Upper lobe of left lung (tissue), 6 donors: ENCODE results near the gene SCAMP3. TPM values are rescaled to one million over a fixed set of nuclear protein-coding genes. Genes with fewer than 3 reads are reported as not detected.
A peak's percentile ranks its signal among the peaks of the same experiment; 100 is the strongest.

Source experiments
- ATAC-seq, 2 donors: fragments of 200-7000 bp; cut with Tn5 transposase; one replicate each; pipeline ENCODE4 v1.9.1; 2022; ENCODE audit warnings: mild to moderate bottlenecking in 2 of 2, moderate library complexity in 2 of 2; ENCODE audit not compliant: low FRiP score in 2 of 2
- DNase-seq, 2 donors: peaks; one replicate each; pipeline ENCODE4 v3.0.0-alpha.2; 2019 to 2020
- H3K27ac ChIP-seq, 4 donors: fragments of 200-600 bp; sonication (generic); one replicate each; pipeline ENCODE4 v1.5.1; 2016 to 2019
- H3K27me3 ChIP-seq, 4 donors: fragments of 200-600 bp; sonication (generic); one replicate each; pipeline ENCODE4 v1.5.1; 2017 to 2019
- H3K36me3 ChIP-seq, 4 donors: fragments of 200-600 bp; sonication (generic); one replicate each; pipeline ENCODE4 v1.5.1; 2016 to 2019
- H3K4me1 ChIP-seq, 4 donors: fragments of 200-600 bp; sonication (generic); one replicate each; pipeline ENCODE4 v1.5.1; 2018 to 2019
- H3K4me3 ChIP-seq, 4 donors: fragments of 200-600 bp; sonication (generic); one replicate each; pipeline ENCODE4 v1.5.1; 2017 to 2019; ENCODE audit warnings: mild to moderate bottlenecking in 2 of 4, moderate library complexity in 1 of 4
- H3K9me3 ChIP-seq, 4 donors: fragments of 200-600 bp; sonication (generic); one replicate each; pipeline ENCODE4 v1.5.1; 2018 to 2019
- EP300 ChIP-seq, 4 donors: sonication (generic); formaldehyde crosslinking; IDR thresholded peaks; one replicate each; pipeline ENCODE4 v1.5.1; 2017; ENCODE audit warnings: antibody characterized with exemption in 4 of 4, control low read depth in 2 of 4
- POLR2A ChIP-seq, 4 donors: fragments of 450-650 bp; IDR thresholded peaks; one replicate each; pipeline ENCODE4 v1.5.1; 2016 to 2017; ENCODE audit warnings: antibody characterized with exemption in 4 of 4, mild to moderate bottlenecking in 2 of 4
- POLR2AphosphoS5 ChIP-seq, 2 donors: sonication (generic); formaldehyde crosslinking; IDR thresholded peaks; one replicate each; pipeline ENCODE4 v1.5.1; 2017; ENCODE audit warnings: antibody characterized with exemption in 2 of 2
- WGBS, 2 donors: methylation state at CpG; one replicate each; pipeline ENCODE4 v1.1.5; 2017 to 2018; 5-methylcytosine and 5-hydroxymethylcytosine counted together
- total RNA-seq, 6 donors: library from RNA; depleted of rRNA in 4 of 6; stranded (reverse); fragments of >200 nt in 4 of 6; gene quantifications; one replicate each; pipeline versions ENCODE4 v1.1.0 to v1.2.1, GENCODE V29; 2016 to 2021
- TF ChIP-seq, protein P1 (sequence below), 6 experiments: fragments of 450-650 bp in 4 of 6; fragments of 200-600 bp in 2 of 6; sonication (generic) in 2 of 6; IDR thresholded peaks; one replicate each; pipeline ENCODE4 v1.5.1; 2016 to 2019; ENCODE audit warnings: antibody characterized with exemption in 6 of 6
- donor health status: DM: no; HTN: no; CAD: no; lungs with moderate emphysema.
- donor health status: DM: no; HTN: yes; CAD: no; lungs with severe emphysema.

SCAMP3 gene
- total RNA-seq, 6 donors from 2014 or later = 61.5 to 96.1 (median 70.4) TPM

DNA sequence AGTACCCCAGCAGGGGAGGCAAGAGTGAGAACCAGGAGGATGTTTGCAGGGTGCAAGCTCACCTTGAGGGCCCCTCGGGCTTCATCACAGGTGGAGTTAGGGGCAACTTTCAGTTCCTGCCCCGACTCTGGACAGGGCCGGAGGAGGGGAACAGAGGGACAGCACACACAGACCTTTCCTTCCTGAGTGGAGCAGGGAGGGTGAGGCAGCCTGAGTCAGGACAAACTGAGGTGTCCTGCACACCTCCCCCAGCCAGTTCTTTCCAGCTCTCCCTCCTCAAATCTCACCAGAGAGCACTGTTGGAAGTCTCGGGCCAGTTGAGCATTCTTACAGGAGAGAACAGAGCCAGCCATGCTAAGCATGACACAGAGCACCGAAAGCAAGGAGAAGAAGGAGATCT, 8.4 kb downstream of the SCAMP3 start:
- Histone ChIP-seq H3K4me3 (peak overlapping the region in 2 of 4 donors; percentile 61 to 78), H3K27me3 (no peaks in the 10 kb centered on the region), H3K36me3 (peaks cover 0 to 22% (median 6%) of the 10 kb centered on the region in 4 donors), H3K27ac (peak overlapping the region in 3 of 4 donors; percentile 95 to 97 (median 96)), H3K9me3 (no peaks in the 10 kb centered on the region), H3K4me1 (peaks cover 29 to 39% (median 33%) of the 10 kb centered on the region in 4 donors)
- DNase-seq (no peak), ATAC-seq (no peak)
- TF ChIP-seq, protein P1, sequence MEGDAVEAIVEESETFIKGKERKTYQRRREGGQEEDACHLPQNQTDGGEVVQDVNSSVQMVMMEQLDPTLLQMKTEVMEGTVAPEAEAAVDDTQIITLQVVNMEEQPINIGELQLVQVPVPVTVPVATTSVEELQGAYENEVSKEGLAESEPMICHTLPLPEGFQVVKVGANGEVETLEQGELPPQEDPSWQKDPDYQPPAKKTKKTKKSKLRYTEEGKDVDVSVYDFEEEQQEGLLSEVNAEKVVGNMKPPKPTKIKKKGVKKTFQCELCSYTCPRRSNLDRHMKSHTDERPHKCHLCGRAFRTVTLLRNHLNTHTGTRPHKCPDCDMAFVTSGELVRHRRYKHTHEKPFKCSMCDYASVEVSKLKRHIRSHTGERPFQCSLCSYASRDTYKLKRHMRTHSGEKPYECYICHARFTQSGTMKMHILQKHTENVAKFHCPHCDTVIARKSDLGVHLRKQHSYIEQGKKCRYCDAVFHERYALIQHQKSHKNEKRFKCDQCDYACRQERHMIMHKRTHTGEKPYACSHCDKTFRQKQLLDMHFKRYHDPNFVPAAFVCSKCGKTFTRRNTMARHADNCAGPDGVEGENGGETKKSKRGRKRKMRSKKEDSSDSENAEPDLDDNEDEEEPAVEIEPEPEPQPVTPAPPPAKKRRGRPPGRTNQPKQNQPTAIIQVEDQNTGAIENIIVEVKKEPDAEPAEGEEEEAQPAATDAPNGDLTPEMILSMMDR (IDR thresholded peaks at IDR 0.05) = no peak
- TF ChIP-seq EP300 (IDR thresholded peaks at IDR 0.05) = no peak
- TF ChIP-seq POLR2A (IDR thresholded peaks at IDR 0.05) = no peak
- no peak for TF ChIP-seq POLR2AphosphoS5 (IDR thresholded peaks at IDR 0.05)
- 62 to 66% methylated on average over 5 of the region's 5 CpGs for WGBS, 2 donors

DNA sequence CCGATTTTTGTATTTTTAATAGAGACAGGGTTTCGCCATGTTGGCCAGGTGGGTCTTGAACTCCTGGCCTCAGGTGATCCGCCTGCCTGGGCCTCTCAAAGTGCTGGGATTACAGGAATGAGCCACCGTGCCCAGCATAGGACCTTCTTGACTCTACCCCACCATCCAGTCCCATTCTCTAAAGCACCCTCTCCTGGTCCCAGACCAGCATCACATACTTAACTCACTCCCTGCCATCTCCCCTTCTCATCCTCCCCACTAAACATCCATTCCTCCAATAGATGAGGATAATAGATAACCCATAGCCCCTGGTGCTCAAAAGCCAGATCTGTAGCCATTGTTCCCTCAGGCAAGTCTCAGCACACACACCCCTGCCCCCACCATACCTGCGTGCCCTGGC, 9.0 kb downstream of the SCAMP3 start:
- no peaks in the 10 kb centered on the region for H3K9me3 ChIP-seq
- peaks cover 29 to 39% (median 33%) of the 10 kb centered on the region in 4 donors for H3K4me1 ChIP-seq
- H3K27ac ChIP-seq = no peak overlapping the region
- no peaks in the 10 kb centered on the region for H3K27me3 ChIP-seq
- ATAC-seq (no peak), DNase-seq (no peak)
- H3K4me3 ChIP-seq = no peak overlapping the region
- WGBS, 2 donors = 85 to 91% methylated on average over 5 of the region's 5 CpGs
- peaks cover 0 to 19% (median 3%) of the 10 kb centered on the region in 4 donors for H3K36me3 ChIP-seq
- no peak for TF ChIP-seq POLR2AphosphoS5 (IDR thresholded peaks at IDR 0.05)
- no peak for TF ChIP-seq EP300 (IDR thresholded peaks at IDR 0.05)
- no peak for TF ChIP-seq POLR2A (IDR thresholded peaks at IDR 0.05)
- TF ChIP-seq, protein P1 (IDR thresholded peaks at IDR 0.05) = no peak

DNA sequence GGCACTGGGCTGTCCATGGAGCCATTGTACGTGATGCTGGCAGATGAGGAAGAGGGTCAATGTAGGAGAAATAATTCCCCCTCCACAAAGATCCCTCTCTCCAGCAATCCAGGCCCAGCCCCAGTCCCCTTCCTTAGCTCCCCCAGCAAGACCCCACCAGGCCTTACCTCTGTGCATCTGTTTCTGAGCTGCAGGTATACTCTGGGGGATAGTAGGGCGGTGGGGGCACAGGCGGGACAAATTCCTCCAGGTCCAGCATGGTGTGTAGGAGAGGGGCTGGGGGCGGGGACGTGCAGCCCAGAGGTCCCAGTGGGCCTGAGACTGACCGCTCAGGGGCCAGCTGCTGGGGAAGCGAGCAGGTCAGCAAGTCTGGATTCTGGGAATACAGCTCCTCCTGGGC, 10.6 kb downstream of the SCAMP3 start:
- no peaks in the 10 kb centered on the region for H3K9me3 ChIP-seq
- no peak overlapping the region for H3K27ac ChIP-seq
- TF ChIP-seq, protein P1 (IDR thresholded peaks at IDR 0.05) = no peak
- TF ChIP-seq POLR2AphosphoS5 (IDR thresholded peaks at IDR 0.05) (no peak), EP300 (IDR thresholded peaks at IDR 0.05) (no peak), POLR2A (IDR thresholded peaks at IDR 0.05) (no peak)
- H3K27me3 ChIP-seq = no peaks in the 10 kb centered on the region
- H3K36me3 ChIP-seq = peaks cover 0 to 17% (median 13%) of the 10 kb centered on the region in 4 donors
- no peak overlapping the region for H3K4me3 ChIP-seq
- DNase-seq = no peak
- ATAC-seq = no peak
- 92 to 95% methylated on average over 6 of the region's 7 CpGs for WGBS, 2 donors
- peaks cover 29 to 39% (median 33%) of the 10 kb centered on the region in 4 donors for H3K4me1 ChIP-seq

DNA sequence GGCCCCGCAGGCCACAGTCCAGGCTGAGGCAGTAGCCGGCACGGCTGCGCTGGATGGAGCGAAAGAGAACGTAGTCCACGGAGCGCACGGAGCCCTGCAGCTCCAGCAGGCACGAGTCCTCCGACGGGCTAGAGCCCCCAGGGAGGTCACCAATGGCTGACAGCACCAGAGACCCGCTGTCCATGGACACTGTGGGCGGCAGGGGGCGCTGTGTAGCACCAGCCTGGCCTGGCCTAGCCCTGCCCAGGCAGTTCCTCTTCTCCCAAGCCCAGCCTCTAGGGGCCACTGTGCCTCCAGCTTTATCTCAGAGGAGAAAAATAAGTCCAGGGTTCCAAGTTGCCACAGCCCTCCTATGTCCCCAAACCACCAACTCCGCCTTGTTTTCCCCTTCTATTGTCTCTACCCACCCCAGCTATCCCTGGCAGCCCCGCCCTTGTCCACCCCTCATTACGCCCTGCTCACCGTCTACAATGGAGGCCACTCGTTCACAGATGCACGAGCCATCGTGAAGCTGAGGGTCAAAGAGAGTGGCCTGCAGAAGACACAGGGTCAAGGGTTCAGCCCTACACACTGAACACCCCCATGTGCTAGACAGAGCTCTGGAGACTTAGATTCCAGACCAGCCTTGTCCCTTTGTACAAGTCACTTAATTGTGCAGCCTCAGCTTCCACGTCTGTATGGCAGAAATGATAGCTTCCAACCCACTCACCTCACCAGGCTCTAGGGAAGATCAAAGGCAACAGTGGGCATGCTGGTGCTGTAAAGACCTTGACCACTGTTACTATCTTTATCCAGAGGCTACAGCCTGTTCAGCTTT, 11.3 kb downstream of the SCAMP3 start:
- Histone ChIP-seq H3K9me3 (no peaks in the 10 kb centered on the region), H3K36me3 (peaks cover 0 to 17% (median 13%) of the 10 kb centered on the region in 4 donors), H3K4me3 (peak overlapping the region in 3 of 4 donors; percentile 8 to 43 (median 36)), H3K4me1 (peaks cover 23 to 33% (median 27%) of the 10 kb centered on the region in 4 donors), H3K27me3 (no peaks in the 10 kb centered on the region), H3K27ac (peak overlapping the region; percentile 37 to 84 (median 50))
- 33 to 48% methylated on average over 8 of the region's 23 CpGs for WGBS, 2 donors
- TF ChIP-seq, protein P1 (IDR thresholded peaks at IDR 0.05) = peak; percentile 98 to 100 (median 99)
- peak; percentile 14 to 32 for TF ChIP-seq POLR2AphosphoS5 (IDR thresholded peaks at IDR 0.05)
- TF ChIP-seq POLR2A (IDR thresholded peaks at IDR 0.05) = no peak
- DNase-seq (peak; percentile 96 to 97), ATAC-seq (peak; percentile 93 to 96)
